NB4 (cell line): Measurements from ENCODE around the gene RHBDF2.
A peak's percentile ranks its signal among the peaks of the same experiment; 100 is the strongest.

Source experiments
- DNase-seq: peaks from one replicate; pipeline ENCODE4 v3.0.0; 2010; ENCODE audit warnings: low read depth
- H3K4me3 ChIP-seq: one replicate; pipeline ENCODE4 v1.5.1; 2011; ENCODE audit warnings: mild to moderate bottlenecking, low read depth, low read length, moderate library complexity
- MYC ChIP-seq: IDR thresholded peaks from 2 replicates; pipeline ENCODE4 v1.6.1; 2011; ENCODE audit warnings: low read depth, low read length
- POLR2A ChIP-seq: IDR thresholded peaks from 2 replicates; pipeline ENCODE4 v1.6.1; 2011; ENCODE audit warnings: mild to moderate bottlenecking; ENCODE audit not compliant: insufficient read length; ENCODE audit errors: extremely low read depth
- TF ChIP-seq, protein P1 (sequence below): IDR thresholded peaks from one replicate; pipeline ENCODE4 v1.5.1; 2012; ENCODE audit warnings: low read depth, low read length
- TF ChIP-seq, protein P2 (sequence below): IDR thresholded peaks from 2 replicates; pipeline ENCODE4 v1.6.1; 2011; ENCODE audit warnings: low read depth, low read length

The RHBDF2 gene

DNA sequence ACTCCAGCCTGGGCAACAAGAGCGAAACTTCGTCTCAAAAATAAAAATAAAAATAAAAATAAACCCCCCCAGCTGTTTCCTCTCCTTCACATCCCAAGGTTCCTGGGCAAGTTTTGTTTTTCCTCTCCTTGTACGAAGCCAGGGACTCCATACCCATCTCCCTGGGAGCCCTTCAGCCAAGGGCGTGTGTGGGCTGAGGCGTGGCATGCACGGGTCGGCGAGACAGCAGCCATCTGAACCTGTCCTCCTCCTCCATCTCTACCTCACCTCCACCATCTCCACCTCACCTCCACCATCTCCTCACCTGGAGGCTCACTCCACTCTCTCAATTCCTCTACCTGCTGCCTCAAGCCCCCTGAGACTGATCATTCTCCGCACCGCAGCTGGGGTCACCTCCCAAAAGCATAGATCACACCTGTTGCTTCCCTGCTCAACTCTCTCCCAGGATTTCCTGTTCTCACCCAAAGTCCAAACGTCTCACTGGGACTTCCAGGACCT is 16.9 kb downstream of the RHBDF2 start:
- DNase-seq: no peak
- no peak overlapping the region for H3K4me3 ChIP-seq
- TF ChIP-seq POLR2A (no peak), MYC (no peak)
- TF ChIP-seq, protein P1, sequence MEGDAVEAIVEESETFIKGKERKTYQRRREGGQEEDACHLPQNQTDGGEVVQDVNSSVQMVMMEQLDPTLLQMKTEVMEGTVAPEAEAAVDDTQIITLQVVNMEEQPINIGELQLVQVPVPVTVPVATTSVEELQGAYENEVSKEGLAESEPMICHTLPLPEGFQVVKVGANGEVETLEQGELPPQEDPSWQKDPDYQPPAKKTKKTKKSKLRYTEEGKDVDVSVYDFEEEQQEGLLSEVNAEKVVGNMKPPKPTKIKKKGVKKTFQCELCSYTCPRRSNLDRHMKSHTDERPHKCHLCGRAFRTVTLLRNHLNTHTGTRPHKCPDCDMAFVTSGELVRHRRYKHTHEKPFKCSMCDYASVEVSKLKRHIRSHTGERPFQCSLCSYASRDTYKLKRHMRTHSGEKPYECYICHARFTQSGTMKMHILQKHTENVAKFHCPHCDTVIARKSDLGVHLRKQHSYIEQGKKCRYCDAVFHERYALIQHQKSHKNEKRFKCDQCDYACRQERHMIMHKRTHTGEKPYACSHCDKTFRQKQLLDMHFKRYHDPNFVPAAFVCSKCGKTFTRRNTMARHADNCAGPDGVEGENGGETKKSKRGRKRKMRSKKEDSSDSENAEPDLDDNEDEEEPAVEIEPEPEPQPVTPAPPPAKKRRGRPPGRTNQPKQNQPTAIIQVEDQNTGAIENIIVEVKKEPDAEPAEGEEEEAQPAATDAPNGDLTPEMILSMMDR: no peak
- TF ChIP-seq, protein P2, sequence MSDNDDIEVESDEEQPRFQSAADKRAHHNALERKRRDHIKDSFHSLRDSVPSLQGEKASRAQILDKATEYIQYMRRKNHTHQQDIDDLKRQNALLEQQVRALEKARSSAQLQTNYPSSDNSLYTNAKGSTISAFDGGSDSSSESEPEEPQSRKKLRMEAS: no peak

DNA sequence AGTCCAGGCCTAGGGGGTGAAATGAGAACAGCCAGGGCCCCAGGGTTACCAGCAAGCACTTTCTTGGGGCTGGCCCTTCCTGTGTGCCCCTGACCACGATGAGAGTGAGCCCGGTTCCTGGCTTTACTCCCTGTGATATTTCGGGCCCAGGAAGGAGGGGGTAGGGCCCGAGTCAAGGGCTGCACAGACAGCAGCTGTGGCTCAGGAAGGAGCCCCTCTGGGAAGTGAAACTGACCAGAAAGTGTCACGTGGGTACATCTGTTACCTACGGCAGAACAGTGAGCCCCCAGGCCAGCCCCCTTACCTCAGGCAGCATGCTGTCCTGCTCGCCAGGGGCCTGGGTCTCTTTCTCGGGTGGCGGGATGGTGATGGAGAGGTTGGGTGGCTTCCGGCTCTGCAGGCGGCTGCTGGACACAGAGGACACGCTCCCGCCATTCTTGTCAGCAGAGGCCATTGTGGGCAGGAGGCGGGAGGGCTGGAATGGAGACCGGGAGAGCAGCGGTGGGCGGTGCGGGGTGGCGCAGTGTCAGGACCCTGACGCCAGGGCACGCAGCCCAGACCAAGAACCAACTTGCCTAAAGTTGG is 20.1 kb downstream of the RHBDF2 start:
- H3K4me3 ChIP-seq: no peak overlapping the region
- no peak for TF ChIP-seq POLR2A
- TF ChIP-seq, protein P2: no peak
- TF ChIP-seq, protein P1: no peak
- no peak for TF ChIP-seq MYC
- peak; percentile 42 for DNase-seq

DNA sequence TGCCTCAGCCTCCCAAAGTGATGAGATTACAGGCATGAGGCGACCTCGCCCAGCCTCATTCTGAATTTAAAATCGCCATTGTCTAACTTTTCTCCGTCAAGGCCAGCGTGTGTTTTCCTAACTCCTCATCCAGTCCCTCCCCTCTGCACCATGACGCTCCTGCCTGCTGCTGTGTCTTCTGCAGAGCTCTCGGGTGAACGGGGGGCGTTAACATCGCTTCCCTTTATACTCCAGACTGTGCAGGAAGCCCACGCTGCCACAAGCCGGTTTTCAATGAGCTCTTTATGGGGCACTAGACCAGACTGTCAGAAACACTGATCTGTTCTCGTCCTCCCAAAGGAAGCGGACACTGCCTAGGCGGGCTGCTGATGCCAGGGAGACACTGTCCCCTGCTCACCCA is 20.6 kb downstream of the RHBDF2 start:
- H3K4me3 ChIP-seq: no peak overlapping the region
- no peak for TF ChIP-seq POLR2A
- no peak for TF ChIP-seq MYC
- TF ChIP-seq, protein P2: no peak
- TF ChIP-seq, protein P1: no peak
- DNase-seq: peak; percentile 35

DNA sequence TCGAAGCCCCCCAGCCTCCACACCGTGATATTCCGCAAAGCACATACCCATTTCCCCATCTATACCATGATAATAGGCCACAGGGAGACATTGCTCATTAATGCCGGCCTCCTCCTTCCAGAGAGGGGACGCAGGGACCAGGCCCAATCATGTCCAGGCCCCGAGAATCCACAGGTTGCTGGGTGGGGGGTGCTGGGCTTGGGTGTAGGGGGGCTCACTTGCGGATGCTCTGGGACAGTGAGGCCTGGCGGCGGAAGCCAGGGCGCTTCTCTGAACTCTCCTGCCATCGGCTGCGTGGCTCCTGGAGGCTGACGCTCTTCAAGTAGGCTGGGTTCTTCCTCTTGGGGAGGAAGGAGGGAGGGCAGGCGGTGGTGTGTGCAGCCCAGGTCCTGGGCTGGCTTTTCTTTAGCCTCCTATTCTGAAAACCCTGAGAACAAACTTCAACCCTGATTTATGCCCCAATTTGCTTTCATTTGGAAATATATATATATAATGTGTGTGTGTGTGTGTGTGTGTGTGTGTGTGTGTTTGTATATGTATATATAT is 21.6 kb downstream of the RHBDF2 start:
- TF ChIP-seq, protein P2: no peak
- TF ChIP-seq, protein P1: no peak
- TF ChIP-seq POLR2A: no peak
- no peak for TF ChIP-seq MYC
- H3K4me3 ChIP-seq: no peak overlapping the region
- DNase-seq: no peak

DNA sequence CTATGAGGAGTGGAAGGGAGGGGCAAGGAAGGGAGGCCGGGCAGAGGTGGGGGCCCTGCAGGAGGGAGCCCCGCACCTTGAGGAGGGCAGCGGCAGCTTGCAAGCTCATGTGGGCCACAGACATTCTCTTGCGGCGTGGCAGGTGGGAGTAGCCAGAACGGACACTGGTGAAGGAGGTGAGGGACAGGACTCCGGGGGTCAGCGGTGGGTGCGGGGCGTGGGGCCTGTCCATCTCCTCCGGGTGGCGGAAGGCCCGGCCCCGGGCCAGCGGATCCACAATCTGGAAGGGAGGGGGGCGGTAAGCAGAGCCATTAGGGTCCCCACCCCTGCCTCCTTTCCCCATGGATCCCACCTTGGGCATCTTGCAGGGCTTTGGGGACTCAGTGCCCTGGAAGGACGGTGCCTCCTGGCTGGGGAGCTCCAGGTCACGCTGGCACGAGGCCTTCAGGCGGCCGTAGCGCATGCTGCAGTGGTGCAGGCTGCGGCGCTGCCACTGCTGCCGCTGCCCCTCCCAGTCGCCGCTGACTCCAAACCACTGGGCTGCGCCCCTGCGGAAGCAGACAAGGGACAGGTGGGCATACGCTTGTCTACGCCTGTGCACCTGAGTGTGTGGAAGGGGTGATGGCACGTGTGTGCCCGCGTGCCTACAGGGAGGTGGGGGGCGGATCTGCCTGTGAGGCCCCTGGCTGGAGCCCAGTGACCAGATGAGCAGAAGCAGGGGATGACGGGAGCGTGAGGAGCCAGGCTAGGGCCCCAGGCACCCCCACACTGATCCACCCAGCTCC is 22.3 kb downstream of the RHBDF2 start:
- no peak overlapping the region for H3K4me3 ChIP-seq
- TF ChIP-seq MYC: no peak
- TF ChIP-seq POLR2A: no peak
- TF ChIP-seq, protein P1: no peak
- TF ChIP-seq, protein P2: no peak
- no peak for DNase-seq
